Fibroblast of villous mesenchyme (primary cell): ENCODE data around the gene GDF2. TPM values are rescaled to one million over a fixed set of nuclear protein-coding genes. Genes with fewer than 3 reads are reported as not detected.

Experiments
- DNase-seq: peaks from one replicate; pipeline ENCODE4 v3.0.0-alpha.2; 2010; ENCODE audit warnings: low read depth
- H3K4me3 ChIP-seq: 2 replicates; pipeline ENCODE4 v1.5.1; 2011; ENCODE audit warnings: low read depth, mild to moderate bottlenecking, low read length
- total RNA-seq: library from RNA; depleted of rRNA; stranded (reverse); fragments of >200 nt; gene quantifications from 2 replicates; pipeline ENCODE4 v1.2.3, GENCODE V29; 2012
- TF ChIP-seq, protein P1 (sequence below): IDR thresholded peaks from 2 replicates; pipeline ENCODE4 v1.5.1; 2012; ENCODE audit warnings: low read depth, mild to moderate bottlenecking, low read length; ENCODE audit not compliant: insufficient read depth

GDF2 gene
- total RNA-seq, 1 donor = not detected

DNA sequence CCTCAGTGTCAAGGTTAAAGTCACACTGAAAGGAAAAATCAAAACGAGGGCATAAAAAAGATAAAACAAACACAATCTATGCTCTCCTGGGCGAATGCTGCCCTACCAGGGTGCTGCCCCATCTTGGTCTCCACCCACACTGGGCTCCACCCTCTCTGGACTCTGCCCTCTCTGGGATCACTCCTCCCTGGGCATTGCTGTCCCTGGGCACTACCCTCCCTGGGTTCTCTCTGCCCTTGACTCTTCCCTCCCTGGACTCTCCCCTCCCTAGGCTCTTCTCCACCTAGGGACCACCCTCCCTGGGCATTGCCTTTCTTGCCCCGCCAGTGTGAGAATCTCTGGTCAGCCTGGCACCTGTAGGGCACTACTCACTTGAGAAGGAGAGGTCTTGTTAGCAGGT, 8.6 kb downstream of the GDF2 start:
- H3K4me3 ChIP-seq = no peak overlapping the region
- TF ChIP-seq, protein P1, sequence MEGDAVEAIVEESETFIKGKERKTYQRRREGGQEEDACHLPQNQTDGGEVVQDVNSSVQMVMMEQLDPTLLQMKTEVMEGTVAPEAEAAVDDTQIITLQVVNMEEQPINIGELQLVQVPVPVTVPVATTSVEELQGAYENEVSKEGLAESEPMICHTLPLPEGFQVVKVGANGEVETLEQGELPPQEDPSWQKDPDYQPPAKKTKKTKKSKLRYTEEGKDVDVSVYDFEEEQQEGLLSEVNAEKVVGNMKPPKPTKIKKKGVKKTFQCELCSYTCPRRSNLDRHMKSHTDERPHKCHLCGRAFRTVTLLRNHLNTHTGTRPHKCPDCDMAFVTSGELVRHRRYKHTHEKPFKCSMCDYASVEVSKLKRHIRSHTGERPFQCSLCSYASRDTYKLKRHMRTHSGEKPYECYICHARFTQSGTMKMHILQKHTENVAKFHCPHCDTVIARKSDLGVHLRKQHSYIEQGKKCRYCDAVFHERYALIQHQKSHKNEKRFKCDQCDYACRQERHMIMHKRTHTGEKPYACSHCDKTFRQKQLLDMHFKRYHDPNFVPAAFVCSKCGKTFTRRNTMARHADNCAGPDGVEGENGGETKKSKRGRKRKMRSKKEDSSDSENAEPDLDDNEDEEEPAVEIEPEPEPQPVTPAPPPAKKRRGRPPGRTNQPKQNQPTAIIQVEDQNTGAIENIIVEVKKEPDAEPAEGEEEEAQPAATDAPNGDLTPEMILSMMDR = no peak
- DNase-seq = no peak

DNA sequence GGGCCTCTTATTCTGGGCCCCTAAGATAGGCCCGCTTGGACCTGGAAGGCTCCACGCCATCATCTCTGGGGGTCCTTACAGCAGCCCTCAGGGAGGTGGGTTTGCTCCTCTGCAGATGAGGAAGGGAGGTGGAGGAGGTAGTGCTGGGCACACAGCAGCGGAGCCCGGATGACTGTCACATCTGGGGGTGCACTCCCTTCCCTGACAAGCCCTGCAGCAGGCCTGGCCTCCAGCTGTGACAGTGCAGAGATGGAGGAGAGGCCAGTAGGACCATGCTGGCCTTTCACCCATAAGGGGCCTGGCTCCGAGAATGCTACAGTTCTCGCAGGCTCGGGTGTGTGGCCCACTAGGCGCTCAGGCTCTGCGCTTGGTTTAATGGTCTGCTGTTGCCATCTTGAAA, 9.2 kb downstream of the GDF2 start:
- no peak overlapping the region for H3K4me3 ChIP-seq
- DNase-seq = no peak
- TF ChIP-seq, protein P1 = no peak

DNA sequence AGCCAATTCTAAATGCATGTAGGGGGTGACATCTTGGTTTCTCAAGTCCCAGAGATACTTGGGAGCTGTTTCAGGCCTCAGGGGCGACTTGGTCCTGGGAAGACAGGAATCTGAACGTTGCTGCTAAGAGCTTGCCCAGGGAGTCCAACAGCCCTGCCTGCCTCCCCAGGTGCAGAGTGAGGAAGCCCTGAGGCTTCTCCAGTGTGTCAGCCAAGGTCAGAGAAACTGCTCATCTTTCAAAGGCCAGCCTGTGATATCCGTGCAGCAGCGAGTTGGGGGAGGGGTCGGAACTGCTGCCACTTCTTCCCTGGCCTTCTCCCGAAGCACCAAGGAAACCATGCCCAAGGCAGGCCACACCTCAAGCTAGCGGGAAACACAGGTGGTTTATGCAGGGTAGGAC, 9.7 kb downstream of the GDF2 start:
- no peak overlapping the region for H3K4me3 ChIP-seq
- TF ChIP-seq, protein P1 = no peak

DNA sequence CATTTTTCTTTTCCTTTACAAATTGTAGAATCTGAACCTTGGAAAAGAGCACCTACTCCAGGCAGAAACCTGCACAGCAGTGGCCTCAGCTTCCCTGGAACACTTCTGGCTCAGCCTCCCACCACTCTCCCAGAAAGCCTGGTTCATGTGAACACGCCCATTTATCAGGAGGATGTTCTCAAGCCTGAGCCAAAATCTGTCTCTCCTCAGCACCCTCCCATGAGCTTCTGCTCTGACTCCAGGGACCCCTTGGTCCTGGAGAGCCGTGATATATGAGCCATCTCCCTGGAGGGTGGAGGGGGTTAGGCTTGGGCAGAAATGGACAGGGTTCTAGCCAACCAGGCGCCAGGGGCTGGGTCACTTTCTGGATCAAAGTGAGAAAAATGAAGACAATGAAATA, 10.1 kb downstream of the GDF2 start:
- H3K4me3 ChIP-seq = no peak overlapping the region
- DNase-seq = no peak
- TF ChIP-seq, protein P1 = no peak

More for the DNA sequence above, 9.7 kb downstream of the GDF2 start:
- no peak for DNase-seq

DNA sequence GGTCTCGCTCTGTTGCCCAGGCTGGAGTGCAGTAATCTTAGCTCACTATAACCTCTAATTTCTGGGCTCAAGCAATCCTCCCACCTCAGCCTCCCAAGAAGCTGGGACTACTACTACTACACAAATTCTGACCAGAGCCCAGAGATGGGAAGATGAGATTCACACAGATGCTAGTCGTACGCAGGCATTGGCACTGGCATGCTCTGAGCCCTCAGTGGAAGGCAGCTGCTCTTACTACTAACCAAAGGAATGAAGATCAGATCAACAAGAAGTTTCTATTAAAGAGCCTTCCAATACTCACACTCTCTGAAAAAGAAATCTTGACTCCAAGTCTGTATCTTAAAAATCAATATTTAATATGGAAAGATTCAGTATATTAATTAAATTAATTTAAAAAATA, 10.7 kb downstream of the GDF2 start:
- no peak overlapping the region for H3K4me3 ChIP-seq
- no peak for DNase-seq

DNA sequence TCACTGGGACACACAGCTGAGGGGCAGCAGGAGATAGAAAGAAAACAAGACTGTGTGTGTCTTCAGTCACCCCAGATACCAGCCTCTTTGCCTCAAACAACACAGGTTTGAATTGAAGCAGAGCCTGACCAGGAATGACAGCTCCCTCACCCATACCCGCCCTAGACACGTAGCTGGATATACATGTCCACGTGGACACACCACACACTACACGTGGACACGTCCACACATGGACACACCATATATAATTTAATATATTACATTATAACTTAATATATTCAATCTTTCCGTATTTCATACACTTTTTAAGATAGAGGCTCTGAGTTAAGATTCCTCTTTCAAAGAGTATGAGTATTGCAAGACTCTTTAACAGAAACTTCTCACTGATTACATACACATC, 11.3 kb downstream of the GDF2 start:
- TF ChIP-seq, protein P1 = no peak
- no peak for DNase-seq
- no peak overlapping the region for H3K4me3 ChIP-seq

More for the DNA sequence above, 10.7 kb downstream of the GDF2 start:
- TF ChIP-seq, protein P1 = no peak
